ENCODE data around the gene USP35. TPM values are rescaled to one million over a fixed set of nuclear protein-coding genes. Genes with fewer than 3 reads are reported as not detected.

USP35 gene
- total and polyA plus RNA-seq, 2 donors (not counting 1 experiment from before 2014, with no cell fraction given), result 4.6 to 13.0 TPM

DNA sequence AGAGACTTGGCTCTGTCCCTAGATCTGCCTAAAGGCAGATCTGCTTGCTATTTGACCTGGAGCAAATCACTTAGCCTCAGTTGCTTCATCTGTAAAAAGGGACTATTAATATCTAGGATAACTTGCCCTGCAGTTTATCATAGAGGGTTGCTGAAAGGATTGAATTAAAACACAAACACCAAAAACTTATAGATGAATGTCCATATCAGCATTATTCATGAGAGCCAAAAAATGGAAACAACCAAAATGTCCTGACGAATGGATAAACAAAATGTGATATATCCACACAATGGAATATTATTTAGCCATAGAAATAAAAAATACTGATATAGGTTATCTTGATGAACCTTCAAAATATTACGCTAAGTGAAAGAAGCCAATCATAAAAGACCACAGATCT lies 67.2 kb downstream of the USP35 start:
- Histone ChIP-seq H3K4me3 (replicated peaks in 1 of 4; ENCODE audit: control extremely low read depth in 1 of 4, insufficient read depth in 1 of 4, low read depth in 3 of 4, low read length in 4 of 4) (no peak overlapping the region), H3K9ac (ENCODE audit: insufficient read depth, low read length) (no peak overlapping the region), H4K20me1 (ENCODE audit: control insufficient read depth, extremely low read depth, insufficient read depth, low read length) (no peaks in the 10 kb centered on the region), H3K9me3 (ENCODE audit: control insufficient read depth, insufficient read depth, low read depth, low read length) (no peaks in the 10 kb centered on the region), H3K36me3 (ENCODE audit: control insufficient read depth, insufficient read depth, low read length) (no peaks in the 10 kb centered on the region), H3K27ac (ENCODE audit: insufficient read depth, low read length) (no peak overlapping the region), H2AFZ (ENCODE audit: low read length) (no peak overlapping the region), H3K4me1 (ENCODE audit: control insufficient read depth, extremely low read depth, insufficient read depth, low read length) (peaks cover 3% of the 10 kb centered on the region), H3K79me2 (ENCODE audit: control insufficient read depth, insufficient read depth, low read length) (no peaks in the 10 kb centered on the region), H3K27me3 (ENCODE audit: control insufficient read depth, insufficient read depth, low read length) (no peaks in the 10 kb centered on the region), H3K4me2 (ENCODE audit: extremely low read depth, insufficient read depth, low read length) (no peak overlapping the region)
- no peak for DNase-seq (ENCODE audit: low read depth in 2 of 2)
- TF ChIP-seq CTCF (conservative IDR thresholded peaks at IDR 0.05 in 1 of 2, IDR thresholded peaks at IDR 0.05 in 1 of 2; ENCODE audit: low read depth in 1 of 2, low read length in 2 of 2), result no peak
- no peak for TF ChIP-seq EZH2 (IDR thresholded peaks at IDR 0.05; ENCODE audit: low read length, missing control alignments)

GRCh38 chr11:78256962-78257361 lies 68.2 kb downstream of the USP35 start:
- Histone ChIP-seq H3K4me2 (ENCODE audit: extremely low read depth, insufficient read depth, low read length) (no peak overlapping the region), H3K9me3 (ENCODE audit: control insufficient read depth, insufficient read depth, low read depth, low read length) (no peaks in the 10 kb centered on the region), H4K20me1 (ENCODE audit: control insufficient read depth, extremely low read depth, insufficient read depth, low read length) (no peaks in the 10 kb centered on the region), H2AFZ (ENCODE audit: low read length) (no peak overlapping the region), H3K4me3 (replicated peaks in 1 of 4; ENCODE audit: control extremely low read depth in 1 of 4, insufficient read depth in 1 of 4, low read depth in 3 of 4, low read length in 4 of 4) (no peak overlapping the region), H3K4me1 (ENCODE audit: control insufficient read depth, extremely low read depth, insufficient read depth, low read length) (peaks cover 3% of the 10 kb centered on the region), H3K36me3 (ENCODE audit: control insufficient read depth, insufficient read depth, low read length) (no peaks in the 10 kb centered on the region), H3K9ac (ENCODE audit: insufficient read depth, low read length) (no peak overlapping the region), H3K79me2 (ENCODE audit: control insufficient read depth, insufficient read depth, low read length) (no peaks in the 10 kb centered on the region), H3K27me3 (ENCODE audit: control insufficient read depth, insufficient read depth, low read length) (no peaks in the 10 kb centered on the region), H3K27ac (ENCODE audit: insufficient read depth, low read length) (no peak overlapping the region)
- TF ChIP-seq EZH2 (IDR thresholded peaks at IDR 0.05; ENCODE audit: low read length, missing control alignments) (no peak), CTCF (conservative IDR thresholded peaks at IDR 0.05 in 1 of 2, IDR thresholded peaks at IDR 0.05 in 1 of 2; ENCODE audit: low read depth in 1 of 2, low read length in 2 of 2) (no peak)
- peak; percentile 89 to 93 for DNase-seq (ENCODE audit: low read depth in 2 of 2)

GRCh38 chr11:78257654-78258053 lies 68.9 kb downstream of the USP35 start:
- TF ChIP-seq CTCF (conservative IDR thresholded peaks at IDR 0.05 in 1 of 2, IDR thresholded peaks at IDR 0.05 in 1 of 2; ENCODE audit: low read depth in 1 of 2, low read length in 2 of 2), result no peak
- TF ChIP-seq EZH2 (IDR thresholded peaks at IDR 0.05; ENCODE audit: low read length, missing control alignments), result no peak
- Histone ChIP-seq H4K20me1 (ENCODE audit: control insufficient read depth, extremely low read depth, insufficient read depth, low read length) (no peaks in the 10 kb centered on the region), H3K9ac (ENCODE audit: insufficient read depth, low read length) (no peak overlapping the region), H3K9me3 (ENCODE audit: control insufficient read depth, insufficient read depth, low read depth, low read length) (no peaks in the 10 kb centered on the region), H3K4me3 (replicated peaks in 1 of 4; ENCODE audit: control extremely low read depth in 1 of 4, insufficient read depth in 1 of 4, low read depth in 3 of 4, low read length in 4 of 4) (no peak overlapping the region), H2AFZ (ENCODE audit: low read length) (no peak overlapping the region), H3K27ac (ENCODE audit: insufficient read depth, low read length) (no peak overlapping the region), H3K4me2 (ENCODE audit: extremely low read depth, insufficient read depth, low read length) (no peak overlapping the region), H3K27me3 (ENCODE audit: control insufficient read depth, insufficient read depth, low read length) (no peaks in the 10 kb centered on the region), H3K79me2 (ENCODE audit: control insufficient read depth, insufficient read depth, low read length) (no peaks in the 10 kb centered on the region), H3K36me3 (ENCODE audit: control insufficient read depth, insufficient read depth, low read length) (no peaks in the 10 kb centered on the region), H3K4me1 (ENCODE audit: control insufficient read depth, extremely low read depth, insufficient read depth, low read length) (peaks cover 3% of the 10 kb centered on the region)
- DNase-seq (ENCODE audit: low read depth in 2 of 2), result no peak

All from fibroblast of lung (primary cell).